ENCODE results near the gene ANKS1B. TPM values are rescaled to one million over a fixed set of nuclear protein-coding genes. Genes with fewer than 3 reads are reported as not detected.

The ANKS1B gene
- total RNA-seq, 1 donor from 2014 or later = 2.4 TPM

DNA sequence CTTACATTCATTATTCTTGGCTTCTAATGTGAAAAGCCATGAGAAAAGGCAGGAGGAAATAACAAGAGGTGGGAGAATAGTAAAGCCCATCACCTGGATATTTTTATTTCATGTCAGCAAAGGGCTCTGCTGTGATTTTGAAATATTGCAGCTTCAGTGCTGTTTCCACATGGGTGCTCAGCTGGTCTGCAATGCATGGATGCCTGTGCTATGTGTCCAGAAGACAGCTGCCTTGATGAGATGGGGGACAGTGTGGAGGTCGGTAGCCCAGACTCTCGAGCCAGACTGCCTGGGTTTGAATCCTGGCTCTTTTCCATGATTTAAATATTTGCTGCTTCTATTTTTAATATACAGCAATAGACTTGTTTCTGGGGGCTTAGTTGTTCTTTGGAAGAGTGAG, 814.7 kb downstream of the ANKS1B start:
- Mint-ChIP-seq H3K27ac (ENCODE audit: unreplicated experiment) (no peak overlapping the region), H3K27me3 (ENCODE audit: low read depth, unreplicated experiment) (no peaks in the 10 kb centered on the region), H3K36me3 (ENCODE audit: low read depth, unreplicated experiment) (no peaks in the 10 kb centered on the region), H3K4me3 (ENCODE audit: unreplicated experiment) (no peak overlapping the region), H3K9me3 (ENCODE audit: unreplicated experiment) (no peaks in the 10 kb centered on the region), H3K4me1 (ENCODE audit: low read depth, unreplicated experiment) (no peaks in the 10 kb centered on the region)
- no peaks in the 10 kb centered on the region for H3K36me3 ChIP-seq (ENCODE audit: insufficient read depth, low read length)
- no peaks in the 10 kb centered on the region for H3K9me3 ChIP-seq (ENCODE audit: insufficient read depth, low read depth, low read length)
- no peaks in the 10 kb centered on the region for H3K27me3 ChIP-seq (ENCODE audit: insufficient read depth, low read length)
- FAIRE-seq (no peak), DNase-seq (ENCODE audit: low read depth) (no peak)
- H2AFZ ChIP-seq (ENCODE audit: low read depth, low read length) = no peak overlapping the region
- H3K4me2 ChIP-seq (ENCODE audit: low read length) = no peak overlapping the region
- no peak for TF ChIP-seq EZH2 (IDR thresholded peaks at IDR 0.05; ENCODE audit: insufficient read depth, low read length)
- TF ChIP-seq, protein P1, sequence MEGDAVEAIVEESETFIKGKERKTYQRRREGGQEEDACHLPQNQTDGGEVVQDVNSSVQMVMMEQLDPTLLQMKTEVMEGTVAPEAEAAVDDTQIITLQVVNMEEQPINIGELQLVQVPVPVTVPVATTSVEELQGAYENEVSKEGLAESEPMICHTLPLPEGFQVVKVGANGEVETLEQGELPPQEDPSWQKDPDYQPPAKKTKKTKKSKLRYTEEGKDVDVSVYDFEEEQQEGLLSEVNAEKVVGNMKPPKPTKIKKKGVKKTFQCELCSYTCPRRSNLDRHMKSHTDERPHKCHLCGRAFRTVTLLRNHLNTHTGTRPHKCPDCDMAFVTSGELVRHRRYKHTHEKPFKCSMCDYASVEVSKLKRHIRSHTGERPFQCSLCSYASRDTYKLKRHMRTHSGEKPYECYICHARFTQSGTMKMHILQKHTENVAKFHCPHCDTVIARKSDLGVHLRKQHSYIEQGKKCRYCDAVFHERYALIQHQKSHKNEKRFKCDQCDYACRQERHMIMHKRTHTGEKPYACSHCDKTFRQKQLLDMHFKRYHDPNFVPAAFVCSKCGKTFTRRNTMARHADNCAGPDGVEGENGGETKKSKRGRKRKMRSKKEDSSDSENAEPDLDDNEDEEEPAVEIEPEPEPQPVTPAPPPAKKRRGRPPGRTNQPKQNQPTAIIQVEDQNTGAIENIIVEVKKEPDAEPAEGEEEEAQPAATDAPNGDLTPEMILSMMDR (IDR thresholded peaks at IDR 0.05; ENCODE audit: insufficient read depth, low read depth, low read length) = no peak
- no peak overlapping the region for H3K27ac ChIP-seq (ENCODE audit: low read depth, low read length)
- H3K4me3 ChIP-seq (ENCODE audit: insufficient read depth, low read depth, low read length) = no peak overlapping the region
- H3K4me1 ChIP-seq (ENCODE audit: insufficient read depth, low read length) = no peaks in the 10 kb centered on the region
- no peaks in the 10 kb centered on the region for H4K20me1 ChIP-seq (ENCODE audit: insufficient read depth, low read length)
- no peak overlapping the region for H3K9ac ChIP-seq (ENCODE audit: low read length)
- H3K79me2 ChIP-seq (ENCODE audit: insufficient read depth, low read length) = no peaks in the 10 kb centered on the region

DNA sequence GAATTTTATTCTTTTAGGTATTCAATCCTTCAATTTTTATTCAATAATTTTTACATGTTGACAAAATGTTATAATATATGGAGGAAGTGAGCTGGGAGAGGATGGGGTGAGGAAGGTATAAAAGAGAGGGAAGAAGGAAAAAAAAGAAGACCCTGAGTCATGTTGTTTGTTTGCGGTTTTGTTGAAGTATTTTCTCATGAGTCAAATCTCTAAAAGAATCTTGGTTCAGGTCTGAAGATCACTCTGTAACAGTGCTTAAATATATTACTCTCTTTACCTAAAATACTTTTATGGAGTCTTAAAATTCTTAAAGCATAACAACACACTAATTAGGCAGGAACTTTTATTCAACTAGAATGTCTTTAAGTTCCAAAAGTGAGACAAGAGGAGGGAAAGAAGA, 826.8 kb downstream of the ANKS1B start:
- Histone ChIP-seq H2AFZ (ENCODE audit: low read depth, low read length) (no peak overlapping the region), H4K20me1 (ENCODE audit: insufficient read depth, low read length) (no peaks in the 10 kb centered on the region), H3K79me2 (ENCODE audit: insufficient read depth, low read length) (no peaks in the 10 kb centered on the region), H3K4me1 (ENCODE audit: insufficient read depth, low read length) (peaks cover 13% of the 10 kb centered on the region), H3K4me3 (ENCODE audit: insufficient read depth, low read depth, low read length) (no peak overlapping the region), H3K27ac (ENCODE audit: low read depth, low read length) (peak overlapping the region; percentile 67), H3K4me2 (ENCODE audit: low read length) (peak overlapping the region; percentile 59), H3K9me3 (ENCODE audit: insufficient read depth, low read depth, low read length) (no peaks in the 10 kb centered on the region), H3K27me3 (ENCODE audit: insufficient read depth, low read length) (no peaks in the 10 kb centered on the region), H3K9ac (ENCODE audit: low read length) (no peak overlapping the region), H3K36me3 (ENCODE audit: insufficient read depth, low read length) (no peaks in the 10 kb centered on the region)
- no peaks in the 10 kb centered on the region for H3K27me3 Mint-ChIP-seq (ENCODE audit: low read depth, unreplicated experiment)
- H3K9me3 Mint-ChIP-seq (ENCODE audit: unreplicated experiment) = peaks cover 5% of the 10 kb centered on the region
- peaks cover 8% of the 10 kb centered on the region for H3K4me1 Mint-ChIP-seq (ENCODE audit: low read depth, unreplicated experiment)
- TF ChIP-seq, protein P1 (IDR thresholded peaks at IDR 0.05; ENCODE audit: insufficient read depth, low read depth, low read length) = no peak
- TF ChIP-seq EZH2 (IDR thresholded peaks at IDR 0.05; ENCODE audit: insufficient read depth, low read length) = no peak
- FAIRE-seq = no peak
- no peak overlapping the region for H3K4me3 Mint-ChIP-seq (ENCODE audit: unreplicated experiment)
- peak; percentile 76 for DNase-seq (ENCODE audit: low read depth)
- no peak overlapping the region for H3K27ac Mint-ChIP-seq (ENCODE audit: unreplicated experiment)
- no peaks in the 10 kb centered on the region for H3K36me3 Mint-ChIP-seq (ENCODE audit: low read depth, unreplicated experiment)

DNA sequence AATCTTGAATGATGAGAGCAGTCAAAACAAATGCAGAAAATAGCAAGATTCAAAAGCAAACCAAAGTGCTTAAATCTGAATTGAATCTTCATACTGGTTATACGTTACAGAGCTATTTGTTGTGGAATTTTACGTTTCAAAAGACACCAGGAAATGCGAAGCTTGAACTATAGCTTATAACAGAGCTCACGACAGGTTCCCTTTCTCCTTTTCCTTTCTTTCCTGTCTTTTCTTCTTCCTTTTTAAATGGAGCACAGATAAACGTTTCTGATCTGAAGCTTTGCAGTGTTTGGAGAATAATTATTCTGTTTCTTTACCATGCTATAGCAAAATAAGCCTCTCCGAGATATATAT, 829.8 kb downstream of the ANKS1B start:
- H3K4me3 Mint-ChIP-seq (ENCODE audit: unreplicated experiment) = no peak overlapping the region
- no peaks in the 10 kb centered on the region for H3K27me3 Mint-ChIP-seq (ENCODE audit: low read depth, unreplicated experiment)
- H3K36me3 Mint-ChIP-seq (ENCODE audit: low read depth, unreplicated experiment) = no peaks in the 10 kb centered on the region
- DNase-seq (ENCODE audit: low read depth) (no peak), FAIRE-seq (no peak)
- Histone ChIP-seq H3K4me3 (ENCODE audit: insufficient read depth, low read depth, low read length) (peak overlapping the region; percentile 43), H3K27me3 (ENCODE audit: insufficient read depth, low read length) (no peaks in the 10 kb centered on the region), H3K4me1 (ENCODE audit: insufficient read depth, low read length) (peaks cover 13% of the 10 kb centered on the region), H2AFZ (ENCODE audit: low read depth, low read length) (no peak overlapping the region), H3K9me3 (ENCODE audit: insufficient read depth, low read depth, low read length) (no peaks in the 10 kb centered on the region), H3K4me2 (ENCODE audit: low read length) (peak overlapping the region; percentile 78), H3K27ac (ENCODE audit: low read depth, low read length) (no peak overlapping the region), H3K79me2 (ENCODE audit: insufficient read depth, low read length) (no peaks in the 10 kb centered on the region), H4K20me1 (ENCODE audit: insufficient read depth, low read length) (no peaks in the 10 kb centered on the region), H3K36me3 (ENCODE audit: insufficient read depth, low read length) (no peaks in the 10 kb centered on the region), H3K9ac (ENCODE audit: low read length) (peak overlapping the region; percentile 7)
- TF ChIP-seq EZH2 (IDR thresholded peaks at IDR 0.05; ENCODE audit: insufficient read depth, low read length) = no peak
- TF ChIP-seq, protein P1 (IDR thresholded peaks at IDR 0.05; ENCODE audit: insufficient read depth, low read depth, low read length) = no peak
- peaks cover 2% of the 10 kb centered on the region for H3K9me3 Mint-ChIP-seq (ENCODE audit: unreplicated experiment)
- H3K27ac Mint-ChIP-seq (ENCODE audit: unreplicated experiment) = no peak overlapping the region
- peaks cover 8% of the 10 kb centered on the region for H3K4me1 Mint-ChIP-seq (ENCODE audit: low read depth, unreplicated experiment)
